ENCODE measurements around the gene LDLRAD3.

The LDLRAD3 gene

DNA sequence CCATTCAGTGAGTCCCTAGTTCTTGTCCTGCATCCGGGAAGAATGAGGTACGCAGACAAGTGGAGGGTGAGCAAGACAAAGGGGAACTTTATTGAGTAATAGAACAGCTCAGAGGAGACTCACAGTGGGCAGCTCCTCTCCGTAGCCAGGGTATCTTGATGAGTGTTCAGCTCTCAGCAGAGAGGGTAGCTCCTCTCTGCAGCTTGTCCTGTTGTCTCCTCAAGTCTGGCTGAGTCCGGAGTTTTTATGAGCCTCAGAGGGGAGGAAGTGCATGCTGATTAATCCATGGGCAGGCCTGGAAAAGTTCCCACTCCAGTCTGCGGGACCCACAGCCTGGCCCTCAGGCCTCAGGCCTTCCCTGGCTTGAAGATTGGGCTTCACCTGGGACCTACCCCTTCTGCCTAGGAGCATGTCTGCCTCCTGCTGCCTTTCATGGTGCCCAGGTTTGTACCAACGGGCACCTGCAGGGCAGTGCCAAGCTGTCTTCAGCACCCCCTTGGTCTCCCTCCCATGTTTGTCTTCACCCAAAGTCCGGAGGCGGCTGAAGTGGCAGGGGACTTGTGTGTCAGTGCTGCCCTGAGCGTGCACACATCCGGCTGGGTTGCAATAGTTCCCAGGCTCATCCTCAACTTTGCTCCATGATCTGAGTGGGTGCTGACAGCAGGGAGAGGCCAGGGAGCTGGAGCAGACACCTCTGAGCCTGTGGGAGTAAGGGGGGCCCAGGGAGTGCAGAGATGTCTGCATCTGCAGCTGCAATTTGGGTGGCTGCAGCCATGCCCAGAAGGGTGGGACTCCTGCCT lies 134.2 kb downstream of the LDLRAD3 start:
- DNase-seq (ENCODE audit: low spot score), result no peak

DNA sequence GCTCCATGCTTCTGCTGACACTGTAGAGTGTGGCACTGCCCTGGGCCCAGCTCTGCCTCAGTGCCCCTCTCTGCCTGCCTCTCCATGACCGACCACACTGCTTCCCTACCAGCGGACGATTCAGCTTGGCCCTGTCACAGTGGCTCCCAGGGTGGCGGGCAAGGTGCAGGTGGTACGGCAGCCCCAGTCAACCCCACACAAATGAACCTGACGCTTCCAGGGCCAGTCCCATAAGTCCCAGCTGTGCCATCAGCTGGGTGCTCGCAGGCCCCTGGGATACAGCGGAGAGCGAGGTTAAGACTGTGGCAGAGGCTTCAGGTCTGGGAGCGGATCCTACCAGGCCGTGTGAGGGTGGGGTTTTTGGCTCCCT lies 134.8 kb downstream of the LDLRAD3 start:
- no peak for DNase-seq (ENCODE audit: low spot score)

DNA sequence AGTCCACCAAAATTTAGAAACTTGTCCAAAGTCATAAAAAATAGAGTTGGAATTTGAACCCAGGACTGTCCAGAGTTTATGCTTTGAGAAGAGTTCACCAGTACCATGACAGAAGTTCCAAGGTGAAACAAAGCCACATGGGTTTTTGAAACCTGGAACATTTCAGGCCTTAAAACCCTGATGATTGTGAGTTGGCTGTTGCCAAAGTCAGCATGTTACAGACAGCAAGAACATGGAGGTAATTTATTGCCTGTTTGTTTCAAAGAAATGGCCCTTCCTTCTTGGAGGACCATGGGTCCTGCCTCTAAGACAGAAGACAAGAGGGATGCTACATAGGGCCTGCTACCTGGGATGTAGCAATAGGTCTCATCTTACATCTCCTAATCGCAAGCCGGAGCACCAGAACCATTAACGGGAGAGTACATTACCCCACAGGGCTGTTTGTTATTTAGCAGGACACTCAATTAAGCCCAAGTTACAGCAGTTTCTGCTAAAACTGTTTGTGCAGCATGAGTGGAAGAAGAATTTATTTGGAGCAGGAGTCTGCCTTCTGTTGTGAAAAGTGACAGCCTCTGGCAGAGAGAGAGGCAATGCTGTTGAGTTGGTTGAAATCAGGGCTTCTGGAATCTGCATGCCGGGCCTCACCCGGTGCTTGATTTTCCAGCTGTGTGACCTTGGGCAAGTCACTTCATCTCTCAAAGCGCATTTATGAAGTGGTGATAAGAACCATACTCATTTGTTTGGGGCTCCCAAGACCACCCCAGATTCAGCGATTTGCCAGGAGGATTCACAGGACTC lies 136.2 kb downstream of the LDLRAD3 start:
- no peak for DNase-seq (ENCODE audit: low spot score)

DNA sequence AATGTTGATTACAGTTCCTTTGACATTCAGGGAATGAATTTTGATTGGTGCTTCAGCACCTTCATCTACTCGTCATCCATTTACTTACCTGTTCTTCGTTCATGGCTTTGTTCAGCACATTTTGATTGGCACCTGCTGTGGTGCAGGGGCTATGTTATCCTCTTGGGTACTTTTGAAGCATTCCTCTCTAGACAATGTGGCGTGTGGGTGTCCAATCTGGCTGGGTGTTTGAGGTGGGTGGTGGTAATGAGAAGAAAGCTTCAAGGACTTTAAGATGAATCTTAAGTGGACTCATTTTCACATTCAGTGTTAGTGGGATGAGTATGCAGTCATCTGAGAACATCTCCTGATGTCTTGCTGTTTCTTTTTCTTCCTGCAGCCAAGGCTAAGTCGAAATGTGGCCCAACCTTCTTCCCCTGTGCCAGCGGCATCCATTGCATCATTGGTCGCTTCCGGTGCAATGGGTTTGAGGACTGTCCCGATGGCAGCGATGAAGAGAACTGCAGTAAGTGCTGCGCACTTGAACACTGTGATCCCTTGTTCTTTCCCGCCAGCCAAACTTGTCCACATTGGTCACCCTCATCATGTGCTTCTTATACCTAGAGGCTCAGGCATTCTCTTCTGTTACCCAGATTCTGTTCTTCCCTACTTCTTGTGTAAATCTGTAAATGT lies 137.5 kb downstream of the LDLRAD3 start:
- no peak for DNase-seq (ENCODE audit: low spot score)

DNA sequence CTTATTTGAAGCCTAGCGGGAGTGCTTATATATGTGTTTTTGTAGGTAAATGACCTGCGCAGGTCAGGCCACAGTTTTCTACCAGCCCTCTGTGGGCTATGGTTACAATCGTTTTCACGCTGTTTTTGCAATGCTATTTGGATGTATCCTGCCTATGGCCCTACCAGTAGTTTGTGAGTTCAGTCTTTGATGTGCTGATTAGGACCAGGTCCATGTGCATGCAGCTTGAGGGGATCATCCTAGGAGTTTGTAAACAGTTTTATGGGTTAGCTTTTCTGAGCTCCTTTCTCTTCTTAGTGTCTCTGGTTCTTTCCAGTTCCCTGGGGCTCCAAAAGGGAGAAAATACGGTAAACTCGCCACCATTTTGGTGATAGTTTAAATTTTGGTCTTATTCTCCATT lies 142.5 kb downstream of the LDLRAD3 start:
- no peak for DNase-seq (ENCODE audit: low spot score)

DNA sequence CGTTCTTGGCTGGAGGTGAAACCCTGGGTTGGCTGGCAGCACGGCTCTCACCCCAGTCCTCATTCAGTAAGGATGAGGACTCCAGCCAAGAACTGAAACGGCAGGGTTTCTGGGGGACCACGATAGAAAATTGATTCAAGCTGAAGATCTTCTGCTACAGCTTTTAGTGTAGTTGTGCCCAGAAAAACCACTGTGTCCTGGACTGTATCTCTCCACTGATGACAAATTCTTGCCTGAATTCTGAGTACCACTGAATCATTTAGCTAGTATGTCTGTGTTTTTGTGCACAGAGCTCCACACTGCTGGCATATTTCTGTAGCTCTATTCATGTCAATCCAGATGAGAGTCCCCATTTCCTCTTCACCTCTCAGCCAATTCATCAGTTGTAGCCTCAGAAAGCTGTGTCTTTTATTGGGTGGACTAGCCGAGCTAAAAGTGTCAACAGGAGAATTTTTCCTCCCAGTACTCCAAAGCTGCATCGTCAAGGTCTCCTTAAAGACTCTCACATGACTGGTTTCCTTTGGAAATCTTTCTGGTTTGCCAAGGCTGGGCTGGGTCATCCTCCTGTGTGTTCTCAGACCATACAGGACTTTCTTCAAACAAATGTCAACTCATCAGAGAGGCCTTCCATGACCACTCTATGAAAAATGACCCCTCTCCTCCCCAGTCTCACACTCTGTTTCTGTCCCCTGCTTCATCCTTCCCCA lies 144.6 kb downstream of the LDLRAD3 start:
- DNase-seq (ENCODE audit: low spot score), result peak; percentile 37

DNA sequence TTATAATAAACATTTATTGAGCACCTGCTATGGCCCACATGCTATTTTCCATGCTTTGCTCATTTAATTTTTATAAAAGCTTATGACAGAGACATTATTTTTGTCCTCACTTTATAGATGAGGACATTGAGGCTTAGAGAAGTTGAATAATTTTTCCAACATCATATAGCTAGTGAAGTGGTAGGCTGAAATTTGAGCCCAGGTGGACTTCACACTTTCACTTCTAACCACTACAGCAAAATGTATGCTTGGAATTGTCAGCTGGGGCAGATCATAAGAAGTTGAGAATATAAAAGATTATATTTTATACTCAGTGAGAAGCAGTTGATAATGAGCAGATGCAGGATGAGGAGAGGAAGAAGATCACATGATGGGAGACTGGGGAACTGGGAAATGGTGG lies 146.1 kb downstream of the LDLRAD3 start:
- no peak for DNase-seq (ENCODE audit: low spot score)

DNA sequence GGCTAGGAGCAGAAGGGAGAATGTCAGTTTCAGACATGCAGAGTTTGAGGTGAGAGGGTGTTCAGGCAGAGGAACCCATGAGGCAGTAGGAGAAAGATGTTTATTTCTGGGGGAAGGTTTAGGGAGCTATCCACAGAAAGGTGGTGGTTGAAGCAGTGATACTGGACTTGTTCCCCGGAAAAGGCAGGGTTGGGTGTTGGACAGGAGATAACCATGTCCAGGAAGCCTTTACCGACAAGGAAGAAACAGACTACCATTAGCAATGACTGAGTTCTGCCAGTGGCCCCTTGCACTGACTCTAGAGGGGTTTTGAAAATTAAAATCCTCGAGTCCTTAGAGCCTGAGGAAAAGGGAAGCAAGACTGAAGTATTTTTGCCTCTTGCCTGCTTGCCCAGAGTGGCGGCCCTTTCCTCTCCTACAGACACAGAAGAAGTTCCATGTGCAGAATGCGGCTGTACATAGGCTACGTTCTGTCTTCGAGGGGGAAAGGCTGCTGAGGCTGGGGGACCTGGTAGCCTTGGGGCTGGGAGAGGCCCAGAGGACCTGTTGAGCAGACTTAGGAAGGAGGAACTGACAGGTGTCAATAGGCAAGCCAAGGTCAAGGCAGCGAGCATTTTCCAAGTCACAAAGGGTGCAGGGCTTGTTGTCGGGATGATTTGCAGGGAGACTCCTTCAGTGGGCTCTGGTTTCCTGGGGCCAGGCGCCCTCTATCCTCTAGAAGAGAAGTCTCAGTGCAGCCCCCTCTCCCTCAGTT lies 146.7 kb downstream of the LDLRAD3 start:
- no peak for DNase-seq (ENCODE audit: low spot score)

DNA sequence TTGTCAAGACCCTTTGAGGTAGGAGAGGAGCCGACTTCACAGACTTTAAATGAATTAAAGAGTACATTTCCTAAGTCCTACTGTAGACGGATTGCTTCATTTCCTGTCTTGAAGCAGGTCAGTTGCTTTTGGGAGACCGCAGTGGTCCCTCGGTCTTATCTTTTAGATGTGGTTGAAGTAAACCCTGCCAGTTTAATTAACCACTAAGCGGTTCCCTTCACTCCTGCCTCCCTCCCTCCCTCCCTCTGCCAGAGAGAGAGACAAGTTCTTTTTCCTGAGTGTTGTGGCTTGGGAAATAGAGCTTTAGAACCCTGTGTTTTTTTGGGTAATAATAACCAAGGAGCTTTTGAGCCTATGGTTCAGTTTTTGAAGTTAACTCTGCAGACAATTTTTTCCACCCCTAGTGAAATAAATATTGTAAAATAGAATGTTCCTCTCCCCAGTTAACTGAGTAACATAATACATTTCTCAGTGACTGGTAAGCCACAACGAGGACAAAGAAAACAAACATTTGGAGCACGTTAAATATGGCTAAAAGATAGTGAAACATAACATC lies 147.5 kb downstream of the LDLRAD3 start:
- no peak for DNase-seq (ENCODE audit: low spot score)

DNA sequence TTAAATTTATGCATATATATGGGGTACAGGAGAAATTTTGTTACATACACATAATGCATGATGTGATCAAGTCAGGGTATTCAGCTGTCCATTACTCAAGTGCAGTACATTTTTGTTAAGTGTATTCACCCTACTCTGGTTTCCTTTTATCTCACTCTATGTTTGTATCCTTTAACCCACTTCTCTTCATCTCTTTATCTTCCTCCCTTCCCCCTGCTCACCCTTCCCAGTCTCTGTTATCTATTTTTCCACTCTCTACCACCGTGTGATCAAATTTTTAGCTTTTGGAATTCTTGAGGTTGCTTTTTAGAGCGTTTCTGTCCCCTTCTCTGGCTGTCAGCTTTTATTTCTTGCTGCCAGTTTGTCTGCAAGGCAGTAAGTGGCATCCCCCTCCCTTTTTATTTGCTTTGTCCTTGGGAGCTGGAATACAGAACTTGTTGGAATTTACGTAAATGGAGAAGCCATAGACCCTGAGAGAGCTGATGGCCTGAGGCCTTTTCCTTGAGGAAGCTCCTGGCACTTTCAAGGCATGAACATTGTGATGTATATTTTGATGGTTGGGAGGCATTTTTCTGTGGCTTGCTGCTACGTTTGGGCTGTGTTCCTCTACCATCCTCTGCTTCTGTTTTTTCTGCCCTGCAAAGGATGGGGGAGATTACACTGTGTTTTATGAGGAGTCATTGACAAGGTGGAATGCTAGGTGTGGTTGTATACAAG lies 148.6 kb downstream of the LDLRAD3 start:
- DNase-seq (ENCODE audit: low spot score), result no peak

DNA sequence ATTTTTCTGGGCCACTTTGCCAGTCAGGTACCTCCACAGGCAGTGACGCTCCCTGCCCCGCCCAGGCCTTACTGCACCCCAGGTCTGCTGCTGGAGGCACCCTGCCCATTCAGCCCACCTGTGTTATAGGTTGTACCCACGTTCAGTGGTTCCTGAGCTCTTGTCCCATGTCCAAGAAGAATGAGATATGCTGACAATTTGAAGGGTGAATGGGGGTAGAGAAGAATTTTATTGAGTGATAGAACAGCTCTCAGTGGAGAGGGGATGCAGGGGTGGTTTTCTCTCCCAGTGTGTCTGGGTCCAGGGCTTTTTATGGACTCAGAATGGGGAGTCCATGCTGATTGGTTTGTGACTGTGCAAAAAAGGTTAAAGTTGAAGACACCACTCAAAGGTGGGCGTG lies 149.7 kb downstream of the LDLRAD3 start:
- no peak for DNase-seq (ENCODE audit: low spot score)

DNA sequence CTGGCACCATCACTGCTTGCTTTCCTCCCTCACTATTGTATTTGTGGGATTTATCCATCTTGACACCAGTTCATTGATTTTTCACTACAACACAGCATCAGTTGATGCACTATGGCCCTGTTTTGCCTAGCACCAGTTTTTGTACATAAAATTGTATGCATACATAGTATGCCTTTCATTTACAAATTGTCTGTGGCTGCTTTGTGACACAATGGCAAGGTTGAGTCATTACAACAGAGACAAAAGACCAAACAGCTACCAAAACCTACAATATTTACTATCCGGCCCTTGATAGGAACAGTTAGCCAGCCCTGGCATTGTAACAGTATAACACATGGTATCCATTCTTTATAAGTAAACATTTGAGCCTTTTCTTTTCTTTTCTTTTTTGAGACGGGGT lies 150.3 kb downstream of the LDLRAD3 start:
- DNase-seq (ENCODE audit: low spot score), result no peak

DNA sequence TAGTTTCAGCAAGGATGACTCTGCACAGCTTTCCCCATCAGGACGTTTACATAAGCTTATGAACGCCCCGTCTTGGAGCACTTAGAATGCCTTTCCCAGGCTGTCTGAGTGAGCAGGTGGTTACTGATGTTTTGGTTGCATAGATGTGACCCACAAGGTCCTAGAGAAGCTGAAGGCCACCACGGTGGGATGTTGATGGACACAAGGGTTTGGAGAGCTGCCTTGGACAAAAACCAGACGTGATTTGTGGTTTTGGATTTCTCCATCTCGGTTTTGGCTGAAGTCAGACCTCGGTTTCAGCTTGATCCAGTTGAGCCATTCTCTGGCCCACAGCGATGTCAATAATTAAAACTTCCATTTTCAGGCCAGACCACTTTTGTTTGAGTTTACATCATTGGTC lies 151.9 kb downstream of the LDLRAD3 start:
- no peak for DNase-seq (ENCODE audit: low spot score)

DNA sequence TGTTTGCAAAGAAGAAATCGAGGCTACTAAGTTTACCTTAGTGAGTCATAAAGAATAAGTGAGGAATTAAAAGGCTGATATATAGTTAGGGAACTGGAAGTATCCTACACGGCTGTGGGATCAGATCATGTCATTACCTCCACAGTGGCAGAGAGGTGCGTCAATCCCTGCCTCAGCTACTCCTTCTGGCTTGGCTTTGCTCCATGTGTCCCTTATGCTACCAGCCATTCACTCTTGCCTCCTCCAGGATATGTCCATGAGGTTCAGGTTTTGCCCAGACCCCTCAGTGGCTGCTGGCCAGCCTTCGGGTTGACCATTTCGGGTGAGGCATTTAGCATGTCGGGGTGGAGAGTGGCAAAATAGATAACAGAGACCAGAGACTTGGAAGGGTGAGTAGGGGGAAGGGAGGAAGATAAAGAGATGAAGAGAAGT lies 153.4 kb downstream of the LDLRAD3 start:
- no peak for DNase-seq (ENCODE audit: low spot score)

DNA sequence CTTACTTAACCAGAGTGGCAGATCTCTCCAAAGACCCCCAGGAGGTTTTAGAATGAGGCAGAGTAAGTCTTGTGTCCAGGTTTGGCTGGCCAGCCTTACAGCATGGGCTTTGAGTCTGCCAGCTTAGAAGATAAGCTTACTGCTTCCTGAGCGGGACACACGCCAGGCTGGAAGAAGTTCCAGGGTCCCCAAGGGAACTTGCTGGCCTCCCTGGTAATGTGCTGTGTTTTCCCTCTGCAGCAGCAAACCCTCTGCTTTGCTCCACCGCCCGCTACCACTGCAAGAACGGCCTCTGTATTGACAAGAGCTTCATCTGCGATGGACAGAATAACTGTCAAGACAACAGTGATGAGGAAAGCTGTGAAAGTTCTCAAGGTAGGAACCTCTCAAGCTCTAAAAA lies 154.2 kb downstream of the LDLRAD3 start:
- DNase-seq (ENCODE audit: low spot score), result no peak

DNA sequence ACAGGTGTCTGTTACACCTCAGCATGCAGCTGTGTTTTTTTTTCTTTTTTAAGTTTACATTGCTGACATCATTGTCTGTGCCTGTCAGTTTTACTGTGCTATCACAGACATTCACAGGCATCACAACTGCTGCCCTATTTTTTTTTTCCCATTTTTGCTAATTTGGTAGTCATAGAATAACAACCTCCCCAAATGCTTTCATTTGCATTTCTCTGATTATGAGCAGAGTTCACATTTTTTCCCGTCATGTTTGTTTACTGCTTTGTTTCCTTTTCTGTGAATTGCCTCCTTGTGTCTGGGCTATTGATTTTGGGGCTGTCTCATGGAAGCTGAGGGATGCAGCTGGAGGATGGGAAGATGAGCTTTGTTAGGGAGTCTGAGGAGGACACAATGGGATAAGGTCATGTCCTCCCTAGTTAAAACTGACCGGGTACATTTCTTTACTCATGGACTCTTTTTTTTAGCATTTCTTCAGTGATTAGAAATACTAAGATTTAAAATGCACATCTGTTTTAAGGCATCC lies 155.1 kb downstream of the LDLRAD3 start:
- peak; percentile 63 for DNase-seq (ENCODE audit: low spot score)

DNA sequence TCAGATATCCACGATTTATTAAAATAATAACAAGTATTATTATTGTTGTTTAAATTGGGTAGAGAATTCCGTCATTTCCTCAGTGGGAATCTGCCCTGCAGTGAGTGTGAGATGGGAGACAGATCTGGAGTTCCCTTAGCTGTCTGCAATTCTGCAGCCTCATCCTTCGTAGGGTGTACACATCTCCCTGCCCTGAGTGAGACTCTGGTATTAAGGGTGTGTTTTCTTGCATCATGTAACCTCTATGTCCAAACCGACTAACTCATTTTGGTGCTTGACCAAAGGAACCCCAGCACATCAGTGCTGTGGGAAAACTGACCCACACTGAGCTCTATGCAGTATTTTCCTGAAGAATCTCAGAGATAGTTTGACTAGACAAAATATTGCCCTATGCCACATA lies 157.6 kb downstream of the LDLRAD3 start:
- DNase-seq (ENCODE audit: low spot score), result no peak

DNA sequence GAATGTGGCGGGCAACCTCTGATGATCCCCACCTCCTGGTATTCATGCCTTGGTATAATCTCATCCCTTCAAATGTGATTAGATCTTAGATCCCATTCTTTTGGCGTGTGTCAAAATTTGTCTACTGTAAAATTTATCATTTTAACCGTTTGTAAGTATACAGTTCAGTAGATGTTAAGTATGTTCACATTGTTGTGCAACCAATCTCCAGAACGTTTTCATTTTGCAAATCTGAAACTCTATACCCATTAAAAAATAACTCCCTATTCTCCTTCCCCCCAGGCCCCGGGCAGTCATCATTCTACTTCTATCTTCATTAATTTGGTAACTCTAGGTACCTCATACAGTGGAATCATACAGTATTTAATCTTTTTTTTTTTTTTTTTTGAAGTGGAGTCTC lies 159.0 kb downstream of the LDLRAD3 start:
- DNase-seq (ENCODE audit: low spot score), result no peak

DNA sequence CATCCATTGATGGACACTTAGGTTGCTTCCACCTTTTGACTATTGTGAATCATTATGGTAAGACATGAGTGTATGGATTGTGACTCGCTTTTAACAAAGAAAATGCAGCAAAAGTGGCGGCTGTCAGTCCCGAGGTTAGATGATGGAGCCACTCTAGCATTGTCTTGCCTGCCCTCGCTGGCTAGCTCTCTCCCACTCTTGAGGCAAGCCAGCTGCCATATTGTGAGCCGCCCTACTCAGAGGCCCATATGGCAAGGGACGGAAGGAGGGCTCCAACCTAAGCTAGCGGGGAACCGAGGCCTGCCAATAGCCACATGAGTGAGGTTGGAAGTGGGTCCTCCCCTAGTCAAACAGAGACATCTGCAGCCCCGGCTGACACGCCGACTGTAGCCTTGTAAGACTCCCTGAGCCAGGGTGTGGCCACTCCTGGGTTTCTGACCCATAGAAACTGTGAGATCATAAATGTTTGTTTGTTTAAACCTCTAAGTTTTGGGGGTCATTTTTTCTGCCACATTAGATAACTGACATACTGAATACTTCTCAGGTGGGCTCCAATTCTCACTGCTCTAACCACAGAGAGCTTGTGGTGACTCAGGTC lies 160.2 kb downstream of the LDLRAD3 start:
- no peak for DNase-seq (ENCODE audit: low spot score)

DNA sequence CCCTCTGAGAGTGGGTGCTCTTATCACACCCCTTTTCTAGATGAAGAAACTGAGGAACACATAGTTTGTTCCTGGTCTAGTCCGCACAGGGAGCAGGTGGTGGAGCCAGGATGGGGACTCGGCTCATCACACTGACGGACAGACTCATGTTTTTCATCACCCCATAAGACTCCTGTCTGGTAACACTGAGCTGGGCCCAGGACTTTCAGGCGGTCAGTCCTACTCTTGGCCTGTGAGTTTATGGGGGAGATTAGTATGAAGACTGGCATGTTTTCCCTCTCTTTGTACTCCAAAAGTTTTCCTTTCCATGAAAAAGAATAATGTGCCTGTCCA lies 160.8 kb downstream of the LDLRAD3 start:
- DNase-seq (ENCODE audit: low spot score), result no peak

Measured in globus pallidus (tissue), 1 donor.